Measurements from ENCODE around the gene CRYBA2.

CRYBA2 gene

GRCh38 chr2:218999021-218999880, 6.0 kb upstream of the CRYBA2 start:
- no peak for DNase-seq (ENCODE audit: low spot score)

- no peak for DNase-seq (ENCODE audit: low spot score)
Observed at GRCh38 chr2:218998414-218999002, 5.3 kb upstream of the CRYBA2 start.

GRCh38 chr2:218997731-218998130, 4.5 kb upstream of the CRYBA2 start:
- no peak for DNase-seq (ENCODE audit: low spot score)

GRCh38 chr2:218996937-218997336, 3.7 kb upstream of the CRYBA2 start:
- DNase-seq (ENCODE audit: low spot score), result no peak

GRCh38 chr2:218995972-218996711, 2.9 kb upstream of the CRYBA2 start:
- DNase-seq (ENCODE audit: low spot score), result peak; percentile 86

- DNase-seq (ENCODE audit: low spot score), result no peak
Observed at GRCh38 chr2:218995561-218995960, 2.3 kb upstream of the CRYBA2 start.

GRCh38 chr2:218992703-218993344, 398 bp downstream of the CRYBA2 start:
- DNase-seq (ENCODE audit: low spot score), result no peak

GRCh38 chr2:218992196-218992595, 1.0 kb downstream of the CRYBA2 start:
- DNase-seq (ENCODE audit: low spot score), result no peak

GRCh38 chr2:218991674-218992168, 1.5 kb downstream of the CRYBA2 start:
- no peak for DNase-seq (ENCODE audit: low spot score)

- DNase-seq (ENCODE audit: low spot score), result no peak
Observed at GRCh38 chr2:218990612-218991011, 2.6 kb downstream of the CRYBA2 start.

- no peak for DNase-seq (ENCODE audit: low spot score)
Observed at GRCh38 chr2:218990052-218990451, 3.2 kb downstream of the CRYBA2 start.

GRCh38 chr2:218988650-218989049, 4.6 kb downstream of the CRYBA2 start:
- no peak for DNase-seq (ENCODE audit: low spot score)

GRCh38 chr2:218988164-218988563, 5.1 kb downstream of the CRYBA2 start:
- DNase-seq (ENCODE audit: low spot score), result no peak

GRCh38 chr2:218986148-218986761, 7.0 kb downstream of the CRYBA2 start:
- no peak for DNase-seq (ENCODE audit: low spot score)

GRCh38 chr2:218985325-218986091, 7.7 kb downstream of the CRYBA2 start:
- DNase-seq (ENCODE audit: low spot score), result no peak

GRCh38 chr2:218985021-218985324, 8.2 kb downstream of the CRYBA2 start, which contains the start of gene FEV:
Gene FEV (minus strand): TSS chr2:218985184. CDS start chr2:218985075, 109 bp downstream.
- DNase-seq (ENCODE audit: low spot score), result no peak

- no peak for DNase-seq (ENCODE audit: low spot score)
Observed at GRCh38 chr2:218984239-218985020, 8.8 kb downstream of the CRYBA2 start.

- no peak for DNase-seq (ENCODE audit: low spot score)
Observed at GRCh38 chr2:218983934-218984238, 9.3 kb downstream of the CRYBA2 start.

- no peak for DNase-seq (ENCODE audit: low spot score)
Observed at GRCh38 chr2:218983263-218983933, 9.8 kb downstream of the CRYBA2 start.
